ENCODE results near the gene PRCD. TPM values are rescaled to one million over a fixed set of nuclear protein-coding genes. Genes with fewer than 3 reads are reported as not detected.

The PRCD gene
- total RNA-seq, 1 donor from 2014 or later, result 0.54 TPM

DNA sequence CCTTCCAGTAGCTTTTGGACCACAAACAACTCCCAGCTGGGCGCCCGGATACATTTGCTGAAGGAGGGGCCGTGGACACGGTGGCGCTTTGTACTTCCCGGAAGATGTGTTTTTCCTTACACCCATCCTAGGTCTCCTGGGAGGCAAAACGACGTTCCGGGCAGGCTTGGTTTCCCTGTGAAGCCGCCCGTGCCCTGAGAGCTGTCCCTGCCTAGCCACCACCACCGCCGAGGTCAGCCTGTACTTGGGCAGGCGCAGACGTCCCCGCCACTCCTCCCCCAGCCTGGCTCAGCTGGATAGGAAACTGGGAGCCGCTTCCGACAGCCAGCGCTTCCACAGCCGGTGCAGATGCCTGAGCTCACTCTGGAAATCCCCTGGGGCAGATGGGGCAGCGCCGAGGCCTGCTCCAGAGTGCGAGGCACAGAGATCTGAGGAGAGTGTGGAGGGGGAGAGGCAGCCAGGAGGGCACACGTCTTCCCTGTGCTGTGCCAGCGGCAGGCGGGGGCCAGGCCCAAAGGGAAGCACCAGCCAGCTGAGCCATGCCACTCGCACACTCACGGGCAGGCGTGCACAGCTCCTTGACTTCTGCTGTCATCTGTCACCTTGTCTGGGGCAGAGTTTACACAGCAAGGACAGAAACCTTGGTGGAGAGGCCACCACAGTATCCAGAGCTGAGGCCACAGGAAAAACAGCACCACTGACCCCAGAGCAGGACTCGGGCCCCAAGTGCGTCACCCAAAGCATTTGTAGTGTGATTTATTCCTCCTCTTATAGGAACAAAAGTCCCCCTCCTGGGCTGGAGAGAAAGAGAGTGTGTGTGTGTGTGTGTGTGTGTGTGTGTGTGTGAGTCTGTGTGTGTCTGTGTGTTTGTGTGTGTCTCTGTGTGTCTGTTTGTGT is 41.6 kb upstream of the PRCD start:
- peak overlapping the region; percentile 83 for H3K4me3 Mint-ChIP-seq (ENCODE audit: unreplicated experiment)
- peak overlapping the region; percentile 84 for H3K27ac Mint-ChIP-seq (ENCODE audit: unreplicated experiment)
- no peaks in the 10 kb centered on the region for H3K36me3 Mint-ChIP-seq (ENCODE audit: low read depth, unreplicated experiment)

DNA sequence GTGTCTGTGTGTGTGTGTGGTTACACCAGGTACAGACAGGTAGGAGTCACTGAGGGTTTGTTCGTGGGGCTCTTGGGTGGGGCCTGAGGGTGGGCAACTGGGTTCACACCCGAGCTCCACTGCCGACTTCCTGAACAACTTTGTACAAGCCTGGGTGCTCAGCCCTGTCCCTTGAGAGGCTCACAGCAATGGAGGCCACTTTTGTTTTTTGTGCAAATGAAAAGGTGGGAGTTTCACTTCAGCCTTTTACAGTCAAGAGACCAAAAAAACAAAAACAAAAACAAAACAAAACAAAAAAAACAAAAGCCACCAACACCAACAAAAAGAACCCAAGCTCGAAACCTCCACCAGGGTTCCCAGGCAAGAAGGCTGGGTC is 41.0 kb upstream of the PRCD start:
- no peak for DNase-seq (ENCODE audit: low spot score)
- Mint-ChIP-seq H3K36me3 (ENCODE audit: low read depth, unreplicated experiment) (no peaks in the 10 kb centered on the region), H3K9me3 (ENCODE audit: unreplicated experiment) (no peaks in the 10 kb centered on the region), H3K4me3 (ENCODE audit: unreplicated experiment) (peak overlapping the region; percentile 83), H3K27me3 (ENCODE audit: unreplicated experiment) (peaks cover 11% of the 10 kb centered on the region), H3K27ac (ENCODE audit: unreplicated experiment) (peak overlapping the region; percentile 84), H3K4me1 (ENCODE audit: unreplicated experiment) (peaks cover 38% of the 10 kb centered on the region)
- TF ChIP-seq, protein P1, sequence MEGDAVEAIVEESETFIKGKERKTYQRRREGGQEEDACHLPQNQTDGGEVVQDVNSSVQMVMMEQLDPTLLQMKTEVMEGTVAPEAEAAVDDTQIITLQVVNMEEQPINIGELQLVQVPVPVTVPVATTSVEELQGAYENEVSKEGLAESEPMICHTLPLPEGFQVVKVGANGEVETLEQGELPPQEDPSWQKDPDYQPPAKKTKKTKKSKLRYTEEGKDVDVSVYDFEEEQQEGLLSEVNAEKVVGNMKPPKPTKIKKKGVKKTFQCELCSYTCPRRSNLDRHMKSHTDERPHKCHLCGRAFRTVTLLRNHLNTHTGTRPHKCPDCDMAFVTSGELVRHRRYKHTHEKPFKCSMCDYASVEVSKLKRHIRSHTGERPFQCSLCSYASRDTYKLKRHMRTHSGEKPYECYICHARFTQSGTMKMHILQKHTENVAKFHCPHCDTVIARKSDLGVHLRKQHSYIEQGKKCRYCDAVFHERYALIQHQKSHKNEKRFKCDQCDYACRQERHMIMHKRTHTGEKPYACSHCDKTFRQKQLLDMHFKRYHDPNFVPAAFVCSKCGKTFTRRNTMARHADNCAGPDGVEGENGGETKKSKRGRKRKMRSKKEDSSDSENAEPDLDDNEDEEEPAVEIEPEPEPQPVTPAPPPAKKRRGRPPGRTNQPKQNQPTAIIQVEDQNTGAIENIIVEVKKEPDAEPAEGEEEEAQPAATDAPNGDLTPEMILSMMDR (IDR thresholded peaks at IDR 0.05; ENCODE audit: unreplicated experiment), result no peak

More for the DNA sequence above, 41.6 kb upstream of the PRCD start:
- Mint-ChIP-seq H3K9me3 (ENCODE audit: unreplicated experiment) (no peaks in the 10 kb centered on the region), H3K4me1 (ENCODE audit: unreplicated experiment) (peaks cover 39% of the 10 kb centered on the region), H3K27me3 (ENCODE audit: unreplicated experiment) (peaks cover 11% of the 10 kb centered on the region)
- TF ChIP-seq, protein P1 (IDR thresholded peaks at IDR 0.05; ENCODE audit: unreplicated experiment), result no peak
- peak; percentile 67 for DNase-seq (ENCODE audit: low spot score)

DNA sequence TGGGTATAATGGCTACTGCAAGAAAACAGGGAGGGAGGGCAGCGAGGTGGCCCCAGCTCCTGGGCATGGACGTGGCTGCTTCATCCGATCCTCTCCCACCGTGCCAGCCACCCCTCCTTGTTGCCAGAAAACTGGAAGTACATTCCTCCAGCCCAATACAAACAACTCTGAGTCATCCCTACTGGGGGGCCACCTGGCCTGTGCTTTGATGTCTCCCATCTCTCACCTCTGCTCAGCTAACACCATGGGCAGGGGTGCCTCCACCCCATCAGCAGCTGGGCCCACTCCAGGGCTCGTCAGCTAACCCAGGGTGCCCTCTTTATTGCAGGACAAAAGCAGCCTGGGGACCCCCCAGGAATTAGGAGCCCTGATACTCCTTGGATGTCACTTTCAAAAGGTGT is 40.6 kb upstream of the PRCD start:
- Mint-ChIP-seq H3K27ac (ENCODE audit: unreplicated experiment) (no peak overlapping the region), H3K9me3 (ENCODE audit: unreplicated experiment) (no peaks in the 10 kb centered on the region), H3K4me1 (ENCODE audit: unreplicated experiment) (peaks cover 38% of the 10 kb centered on the region), H3K36me3 (ENCODE audit: low read depth, unreplicated experiment) (no peaks in the 10 kb centered on the region), H3K27me3 (ENCODE audit: unreplicated experiment) (peaks cover 11% of the 10 kb centered on the region), H3K4me3 (ENCODE audit: unreplicated experiment) (peak overlapping the region; percentile 83)
- no peak for DNase-seq (ENCODE audit: low spot score)
- TF ChIP-seq, protein P1 (IDR thresholded peaks at IDR 0.05; ENCODE audit: unreplicated experiment), result no peak

DNA sequence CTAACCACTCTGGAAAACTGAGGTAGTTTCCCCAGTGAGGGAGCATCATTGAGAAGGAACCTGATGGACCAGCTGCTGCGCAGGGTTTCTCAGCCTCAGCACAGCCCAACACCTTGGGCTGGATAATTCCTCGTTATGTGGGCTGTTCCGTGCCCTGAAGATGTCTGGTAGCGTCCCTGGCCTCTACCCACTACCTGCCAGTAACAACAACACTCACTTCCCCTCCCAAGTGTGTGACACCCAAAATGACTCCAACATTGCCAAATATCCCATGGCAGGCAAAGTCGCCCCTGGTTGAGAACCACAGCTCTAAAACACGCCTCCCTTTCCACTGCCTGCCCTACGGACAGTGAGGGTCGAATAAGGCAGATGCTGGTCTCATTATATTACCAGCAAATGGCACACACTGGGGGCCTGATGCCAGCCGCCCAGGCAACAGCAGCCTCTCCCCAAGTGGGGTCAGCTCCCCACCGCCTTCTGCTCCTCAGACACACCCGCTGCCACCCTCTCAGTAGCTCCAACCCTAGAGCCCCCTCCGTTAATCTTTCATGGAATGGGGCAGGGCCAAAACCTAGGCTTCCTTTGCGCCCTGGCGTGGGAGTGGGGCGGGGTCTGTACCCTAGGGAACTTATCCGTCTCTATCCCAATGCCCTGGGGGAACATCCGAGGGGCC is 39.6 kb upstream of the PRCD start:
- DNase-seq (ENCODE audit: low spot score), result no peak
- peaks cover 38% of the 10 kb centered on the region for H3K4me1 Mint-ChIP-seq (ENCODE audit: unreplicated experiment)
- H3K4me3 Mint-ChIP-seq (ENCODE audit: unreplicated experiment), result peak overlapping the region; percentile 89
- peaks cover 11% of the 10 kb centered on the region for H3K27me3 Mint-ChIP-seq (ENCODE audit: unreplicated experiment)
- H3K9me3 Mint-ChIP-seq (ENCODE audit: unreplicated experiment), result no peaks in the 10 kb centered on the region
- no peaks in the 10 kb centered on the region for H3K36me3 Mint-ChIP-seq (ENCODE audit: low read depth, unreplicated experiment)
- TF ChIP-seq, protein P1 (IDR thresholded peaks at IDR 0.05; ENCODE audit: unreplicated experiment), result no peak
- H3K27ac Mint-ChIP-seq (ENCODE audit: unreplicated experiment), result no peak overlapping the region

DNA sequence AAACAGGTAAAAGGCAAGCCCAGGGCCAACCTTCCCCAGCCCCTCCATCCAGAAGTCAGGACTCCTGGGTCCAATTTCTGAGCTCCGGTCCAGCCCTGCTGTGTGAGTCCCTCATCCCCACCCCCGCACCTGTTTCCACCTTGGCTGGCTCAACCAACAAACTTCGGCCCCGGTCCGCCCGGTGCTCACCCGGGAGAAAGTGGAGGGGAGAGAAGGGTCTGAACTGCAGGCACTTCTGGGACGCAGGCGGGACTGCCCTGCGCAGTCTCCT is 39.2 kb upstream of the PRCD start:
- Mint-ChIP-seq H3K36me3 (ENCODE audit: low read depth, unreplicated experiment) (no peaks in the 10 kb centered on the region), H3K27ac (ENCODE audit: unreplicated experiment) (no peak overlapping the region), H3K4me3 (ENCODE audit: unreplicated experiment) (peak overlapping the region; percentile 89), H3K4me1 (ENCODE audit: unreplicated experiment) (peaks cover 38% of the 10 kb centered on the region), H3K27me3 (ENCODE audit: unreplicated experiment) (peaks cover 11% of the 10 kb centered on the region), H3K9me3 (ENCODE audit: unreplicated experiment) (no peaks in the 10 kb centered on the region)
- no peak for DNase-seq (ENCODE audit: low spot score)
- TF ChIP-seq, protein P1 (IDR thresholded peaks at IDR 0.05; ENCODE audit: unreplicated experiment), result no peak

Measured in endothelial cell (in vitro differentiated cells).